ENCODE data around the gene PIK3R3. TPM values are rescaled to one million over a fixed set of nuclear protein-coding genes. Genes with fewer than 3 reads are reported as not detected.

PIK3R3 gene
- total RNA-seq, 1 experiment from 2014 or later, result 12.4 TPM

DNA sequence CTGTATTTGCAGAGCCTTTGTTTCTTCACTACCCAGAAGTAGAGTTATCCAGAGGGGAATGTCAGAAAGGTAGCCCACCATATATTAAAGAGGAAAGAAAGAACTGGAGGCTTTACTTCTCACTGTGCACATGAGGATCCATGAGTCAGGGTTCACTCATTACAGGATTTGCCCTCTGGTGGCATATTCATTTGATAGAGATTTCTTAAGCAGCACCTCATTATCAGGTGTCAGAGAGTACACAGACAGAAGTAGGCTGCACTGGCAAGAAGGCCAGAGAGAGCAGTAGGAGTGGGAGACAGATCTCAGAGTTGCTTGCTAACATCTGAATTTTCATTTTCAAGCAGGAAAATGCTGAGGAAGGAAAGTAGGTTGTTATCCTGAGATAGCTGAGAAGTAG lies 123.8 kb downstream of the PIK3R3 start:
- no peak overlapping the region for H2AK5ac ChIP-seq (ENCODE audit: insufficient read length, low read length)
- H2BK15ac ChIP-seq (ENCODE audit: low read depth, low read length), result no peak overlapping the region
- H3K27ac ChIP-seq (ENCODE audit: insufficient read length, low read depth, low read length), result no peak overlapping the region
- Mint-ChIP-seq H3K4me1 (peaks cover 0 to 3% of the 10 kb centered on the region in 2 experiments; a peak in 1 of 4 replicates), H3K27ac (no peak overlapping the region), H3K27me3 (ENCODE audit: low read depth) (no peaks in the 10 kb centered on the region), H3K36me3 (ENCODE audit: insufficient read depth in 1 of 3, low read depth in 3 of 3) (peaks cover 33 to 65% (median 49%) of the 10 kb centered on the region in 3 experiments), H3K9me3 (no peaks in the 10 kb centered on the region), H3K4me3 (no peak overlapping the region)
- no peaks in the 10 kb centered on the region for H4K20me1 ChIP-seq (ENCODE audit: control insufficient read depth, insufficient read depth, insufficient read length)
- no peak overlapping the region for H2BK20ac ChIP-seq (ENCODE audit: low read depth, low read length, poor library complexity, severe bottlenecking)
- no peak overlapping the region for H2BK5ac ChIP-seq (ENCODE audit: insufficient read length, low read length)
- no peak overlapping the region for H4K5ac ChIP-seq (ENCODE audit: insufficient read length, low read depth, low read length)
- H3K18ac ChIP-seq (ENCODE audit: insufficient read length, low read depth, low read length), result no peak overlapping the region
- H4K8ac ChIP-seq (replicated peaks; ENCODE audit: insufficient read length, low read depth, low read length), result no peak overlapping the region
- no peaks in the 10 kb centered on the region for H3K9me3 ChIP-seq (ENCODE audit: control insufficient read depth, low read depth, low read length)
- TF ChIP-seq, protein P1, sequence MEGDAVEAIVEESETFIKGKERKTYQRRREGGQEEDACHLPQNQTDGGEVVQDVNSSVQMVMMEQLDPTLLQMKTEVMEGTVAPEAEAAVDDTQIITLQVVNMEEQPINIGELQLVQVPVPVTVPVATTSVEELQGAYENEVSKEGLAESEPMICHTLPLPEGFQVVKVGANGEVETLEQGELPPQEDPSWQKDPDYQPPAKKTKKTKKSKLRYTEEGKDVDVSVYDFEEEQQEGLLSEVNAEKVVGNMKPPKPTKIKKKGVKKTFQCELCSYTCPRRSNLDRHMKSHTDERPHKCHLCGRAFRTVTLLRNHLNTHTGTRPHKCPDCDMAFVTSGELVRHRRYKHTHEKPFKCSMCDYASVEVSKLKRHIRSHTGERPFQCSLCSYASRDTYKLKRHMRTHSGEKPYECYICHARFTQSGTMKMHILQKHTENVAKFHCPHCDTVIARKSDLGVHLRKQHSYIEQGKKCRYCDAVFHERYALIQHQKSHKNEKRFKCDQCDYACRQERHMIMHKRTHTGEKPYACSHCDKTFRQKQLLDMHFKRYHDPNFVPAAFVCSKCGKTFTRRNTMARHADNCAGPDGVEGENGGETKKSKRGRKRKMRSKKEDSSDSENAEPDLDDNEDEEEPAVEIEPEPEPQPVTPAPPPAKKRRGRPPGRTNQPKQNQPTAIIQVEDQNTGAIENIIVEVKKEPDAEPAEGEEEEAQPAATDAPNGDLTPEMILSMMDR (conservative IDR thresholded peaks at IDR 0.05), result no peak
- H3K4me1 ChIP-seq (ENCODE audit: insufficient read depth, low read length), result no peaks in the 10 kb centered on the region
- no peak overlapping the region for H3K56ac ChIP-seq (ENCODE audit: insufficient read length, low read depth, low read length)
- H3K14ac ChIP-seq (ENCODE audit: insufficient read depth, low read length), result no peak overlapping the region
- H3T11ph ChIP-seq (ENCODE audit: low read length), result no peak overlapping the region
- no peak overlapping the region for H3K4me2 ChIP-seq (ENCODE audit: insufficient read depth, insufficient read length, low read length)
- H3K4ac ChIP-seq (ENCODE audit: low read depth, low read length), result no peak overlapping the region
- H3K27me3 ChIP-seq (ENCODE audit: insufficient read depth, low read length), result no peaks in the 10 kb centered on the region
- no peak overlapping the region for H4K91ac ChIP-seq (ENCODE audit: insufficient read length, low read depth, low read length)
- no peak overlapping the region for H3K23ac ChIP-seq (ENCODE audit: insufficient read length, low read depth, low read length)
- no peak overlapping the region for H2BK120ac ChIP-seq (ENCODE audit: low read depth, low read length, poor library complexity, severe bottlenecking)
- DNase-seq, result peak; percentile 3
- H3K79me1 ChIP-seq (ENCODE audit: insufficient read depth, low read depth, low read length, poor library complexity, severe bottlenecking), result no peaks in the 10 kb centered on the region
- no peak overlapping the region for H2AFZ ChIP-seq (ENCODE audit: low read length)
- H2BK12ac ChIP-seq (ENCODE audit: insufficient read length, low read depth, low read length), result no peak overlapping the region
- H3K79me2 ChIP-seq (ENCODE audit: insufficient read depth, low read length), result no peaks in the 10 kb centered on the region
- H3K23me2 ChIP-seq (ENCODE audit: insufficient read length, low read depth, low read length, poor library complexity, severe bottlenecking), result no peaks in the 10 kb centered on the region
- H3K9ac ChIP-seq (ENCODE audit: extremely low read depth, insufficient read length, low read length), result no peak overlapping the region

Measured in H9 (cell line).